HS-5 (cell line): ENCODE results near the gene RALGAPA2.

Experiments used
- DNase-seq: peaks from one replicate; pipeline ENCODE4 v3.0.0-alpha.2; 2012; ENCODE audit warnings: low read depth

The RALGAPA2 gene

DNA sequence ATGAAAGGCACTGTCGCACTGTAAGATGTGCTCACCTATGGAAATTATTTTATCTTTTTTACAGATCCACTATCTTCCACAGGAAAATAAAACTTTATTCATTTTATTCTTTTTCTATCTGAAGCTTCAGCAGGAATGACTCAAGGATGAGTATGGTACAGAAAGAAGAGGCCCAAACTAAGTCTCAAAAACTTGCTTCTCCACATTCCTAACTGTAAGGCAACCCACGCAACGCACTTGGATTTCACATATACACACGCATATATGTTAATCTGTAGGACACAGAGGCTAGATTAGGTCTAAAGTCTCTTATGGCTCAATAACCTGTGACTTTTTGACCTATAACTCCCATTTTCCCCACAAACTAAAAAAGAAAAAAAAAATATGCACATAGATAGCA, 81.9 kb downstream of the RALGAPA2 start:
- DNase-seq = no peak

DNA sequence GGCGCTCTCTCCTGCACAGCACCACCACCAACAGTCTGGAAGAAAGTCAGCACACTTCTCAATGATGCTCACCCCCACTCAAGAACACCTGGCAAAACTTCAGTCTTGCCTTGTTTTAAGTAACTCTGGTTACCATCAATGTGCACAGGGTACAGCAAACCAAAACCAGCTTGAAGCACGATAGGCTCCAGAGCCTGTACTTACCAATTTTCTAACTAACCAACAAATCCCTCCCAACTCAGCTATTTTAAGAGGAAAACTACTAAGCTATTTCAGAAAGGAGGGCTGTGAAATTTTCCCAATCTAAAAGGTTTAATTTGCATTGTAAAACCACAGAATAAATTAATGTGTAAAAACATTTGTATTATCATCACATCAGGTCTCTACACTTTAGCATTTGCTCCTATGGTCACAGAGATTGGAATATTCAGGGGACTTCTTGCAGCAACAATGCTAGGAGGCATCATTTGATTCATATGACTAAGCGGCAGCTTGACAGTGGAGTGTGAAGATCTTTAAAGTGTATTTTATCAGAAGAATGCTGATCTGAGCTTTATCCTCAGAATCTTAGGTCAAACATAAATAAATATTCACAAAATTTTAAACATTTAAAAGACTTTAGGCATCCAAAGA, 82.8 kb downstream of the RALGAPA2 start:
- DNase-seq = no peak

DNA sequence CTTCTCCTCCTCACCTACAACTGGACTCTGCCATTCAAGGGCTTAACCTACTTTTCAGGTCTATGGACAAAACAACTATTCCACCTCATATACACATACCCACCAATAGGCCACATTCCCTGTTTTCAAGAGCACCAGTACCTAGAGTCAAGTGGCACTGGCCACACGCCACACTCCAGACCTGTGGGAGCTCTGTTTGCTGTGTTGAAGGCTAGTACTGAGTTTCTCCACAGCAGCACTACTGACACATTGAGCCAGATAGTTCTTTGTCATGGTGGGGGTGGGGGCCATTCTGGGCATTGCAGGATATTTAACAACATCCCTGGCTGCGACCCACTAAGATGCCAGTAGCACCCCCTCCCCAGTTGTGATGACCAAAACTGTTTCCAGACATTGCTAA, 84.1 kb downstream of the RALGAPA2 start:
- no peak for DNase-seq

DNA sequence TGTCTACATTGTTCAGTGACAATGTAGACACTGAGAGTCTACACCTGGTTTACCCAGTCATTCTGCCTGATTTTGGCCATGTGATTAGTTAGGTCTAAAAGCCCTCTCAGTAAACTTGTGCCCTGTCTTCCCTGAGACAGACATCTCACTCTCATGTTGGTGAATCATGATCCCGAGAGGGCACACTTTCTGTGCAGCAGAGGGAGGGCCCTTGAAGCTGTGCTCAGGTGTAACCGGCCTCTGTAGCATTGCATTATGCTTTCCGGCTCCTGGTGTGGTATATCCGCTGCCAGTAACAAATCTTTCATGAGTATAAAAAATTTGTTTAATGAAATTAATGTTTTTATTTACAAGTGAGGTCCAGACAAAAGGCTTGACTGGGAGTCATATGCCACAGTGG, 85.0 kb downstream of the RALGAPA2 start:
- DNase-seq = no peak

DNA sequence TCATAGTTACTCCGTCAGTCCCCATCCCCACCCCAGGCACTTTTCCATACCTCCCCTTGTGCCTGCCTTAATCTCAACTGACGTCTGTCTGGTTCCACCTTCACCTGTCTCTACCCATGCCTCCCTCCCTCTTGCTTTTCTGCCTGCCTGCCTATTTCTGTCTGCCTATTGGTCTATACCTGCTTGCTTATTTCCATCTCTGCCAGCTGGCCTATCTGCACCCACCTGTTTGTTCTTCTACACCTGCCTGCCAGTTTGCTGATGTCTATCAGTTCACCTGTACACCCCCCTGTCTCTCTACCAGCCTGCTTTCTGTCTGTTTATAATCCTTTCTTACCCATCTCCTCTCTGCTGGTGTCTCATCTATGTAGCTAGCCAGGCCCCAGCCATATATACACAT, 87.5 kb downstream of the RALGAPA2 start:
- no peak for DNase-seq

DNA sequence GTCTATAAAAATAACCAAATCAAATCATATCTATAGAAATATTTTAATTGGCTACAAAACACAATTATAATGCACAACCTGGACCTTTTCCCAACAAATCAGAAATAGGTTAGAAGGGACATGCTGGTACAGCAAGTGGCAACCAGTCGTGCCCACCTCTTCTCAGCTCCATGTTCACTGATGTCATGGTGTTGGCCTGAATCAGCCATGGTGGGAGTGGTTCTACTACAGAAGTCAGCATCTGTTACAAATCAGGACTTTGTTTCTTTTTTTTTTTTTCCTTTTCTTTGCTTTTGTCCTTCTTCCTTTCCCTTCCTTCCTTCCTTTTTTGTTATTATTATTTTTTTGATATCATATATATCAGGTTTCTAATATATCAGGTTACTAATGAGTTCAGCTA, 91.2 kb downstream of the RALGAPA2 start:
- no peak for DNase-seq

DNA sequence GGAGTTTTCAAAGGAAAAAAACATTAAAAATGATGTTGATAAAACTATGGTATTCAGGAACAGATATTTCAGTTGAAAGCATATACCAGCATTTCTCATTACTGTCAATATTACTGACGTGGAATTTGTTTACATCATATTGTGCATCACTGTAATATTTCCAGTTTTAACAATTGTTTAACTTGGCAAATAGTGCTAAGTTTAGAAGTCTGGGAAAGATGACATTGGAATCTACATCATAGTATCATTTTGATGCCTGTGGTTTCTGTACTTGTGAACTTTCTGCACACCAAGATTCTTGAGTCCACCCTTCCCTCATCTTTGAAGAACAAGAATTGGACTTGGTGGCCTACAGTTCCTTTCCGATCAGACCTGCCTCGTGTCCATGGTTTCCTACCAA, 98.1 kb downstream of the RALGAPA2 start:
- DNase-seq = no peak

DNA sequence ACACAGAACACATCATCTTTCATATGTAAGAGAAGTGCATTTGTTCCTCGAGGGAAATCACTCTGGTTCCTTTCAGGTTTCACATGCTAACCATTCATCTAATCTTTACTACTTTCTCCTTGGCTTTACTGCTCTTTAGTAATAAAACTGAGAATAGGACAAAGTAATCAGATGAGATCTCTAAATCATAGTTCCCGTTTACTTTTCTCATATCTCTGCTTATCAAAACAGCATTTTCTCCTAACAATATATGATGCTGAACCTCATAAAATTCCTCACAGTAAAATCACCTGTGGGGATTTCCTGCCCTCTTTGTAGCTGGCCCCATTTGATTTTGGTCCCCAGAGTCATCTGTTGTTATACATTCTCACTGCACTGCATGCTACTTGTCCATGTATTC, 100.2 kb downstream of the RALGAPA2 start:
- DNase-seq = no peak

DNA sequence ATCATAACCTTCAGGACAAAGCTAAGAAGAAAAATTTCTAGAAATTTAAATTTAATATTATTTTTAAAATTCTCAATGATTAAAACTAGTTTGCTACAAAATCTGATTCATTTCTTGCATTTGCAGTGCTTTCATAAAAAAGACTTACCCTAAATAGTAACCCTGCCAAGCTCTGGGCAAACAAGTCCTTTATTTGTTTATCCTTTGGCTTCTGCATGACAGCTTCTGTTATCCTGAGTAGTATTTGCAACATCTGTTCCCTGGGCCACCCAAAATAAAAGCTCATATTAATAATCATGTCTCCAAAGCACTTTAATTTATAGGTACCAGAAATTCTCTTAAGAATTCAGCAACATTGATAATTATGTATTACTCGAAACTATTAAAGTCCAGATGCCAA, 101.3 kb downstream of the RALGAPA2 start:
- no peak for DNase-seq

DNA sequence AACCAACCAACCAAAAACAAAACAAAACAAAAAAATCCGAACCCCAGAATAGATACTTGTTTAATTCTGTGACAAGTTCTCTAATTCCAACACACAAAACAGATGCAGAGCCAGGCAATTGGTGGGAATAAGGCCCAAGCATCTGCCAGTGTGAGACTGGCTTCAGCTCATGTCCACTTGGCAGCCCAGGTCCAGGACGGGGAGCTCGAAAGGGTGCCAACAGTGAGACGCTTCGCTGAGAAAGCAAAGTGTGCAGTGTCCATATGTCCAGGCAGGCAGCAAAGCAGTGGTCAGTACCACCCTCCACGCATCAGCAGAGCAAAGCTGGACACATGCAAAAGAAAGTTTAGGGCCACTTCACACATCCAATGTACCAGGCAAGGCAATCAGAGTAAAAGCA, 102.9 kb downstream of the RALGAPA2 start:
- no peak for DNase-seq

DNA sequence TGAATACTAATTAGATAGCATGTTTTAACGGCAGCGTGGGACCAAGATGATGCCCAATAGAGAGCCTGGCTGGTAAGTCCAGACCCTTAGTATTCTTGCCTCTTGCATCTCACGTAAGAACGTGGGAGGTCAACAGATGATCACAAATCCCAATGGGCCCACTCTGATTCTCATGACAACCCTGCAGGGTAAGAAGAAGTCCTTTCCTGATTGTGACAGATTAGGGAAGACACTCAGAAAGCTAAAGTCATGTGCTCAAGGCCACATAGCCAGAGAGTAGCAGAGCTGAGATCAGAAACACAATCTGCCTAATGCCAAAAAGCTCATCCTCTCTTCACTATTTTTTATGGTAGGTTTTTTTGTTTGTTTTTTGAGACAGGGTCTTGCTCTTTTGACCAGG, 103.8 kb downstream of the RALGAPA2 start:
- DNase-seq = no peak

DNA sequence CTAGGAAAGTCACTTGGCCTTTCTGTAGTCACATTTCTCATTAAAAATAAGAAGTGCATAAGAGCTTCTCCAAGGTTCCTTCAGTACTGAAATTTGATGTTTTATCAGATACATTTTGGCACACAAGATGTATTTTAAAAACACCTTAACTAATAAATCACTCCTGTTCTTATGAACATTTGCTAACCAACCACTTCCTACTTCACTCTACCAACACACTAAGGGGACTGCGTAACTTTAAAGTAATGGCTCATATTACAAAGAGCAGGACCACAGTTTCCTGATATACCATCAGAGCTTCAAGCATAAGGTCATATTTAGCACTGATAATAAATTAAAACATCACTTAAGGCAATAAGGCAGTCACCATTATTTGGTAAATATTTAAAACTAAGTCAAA, 104.4 kb downstream of the RALGAPA2 start:
- DNase-seq = no peak

DNA sequence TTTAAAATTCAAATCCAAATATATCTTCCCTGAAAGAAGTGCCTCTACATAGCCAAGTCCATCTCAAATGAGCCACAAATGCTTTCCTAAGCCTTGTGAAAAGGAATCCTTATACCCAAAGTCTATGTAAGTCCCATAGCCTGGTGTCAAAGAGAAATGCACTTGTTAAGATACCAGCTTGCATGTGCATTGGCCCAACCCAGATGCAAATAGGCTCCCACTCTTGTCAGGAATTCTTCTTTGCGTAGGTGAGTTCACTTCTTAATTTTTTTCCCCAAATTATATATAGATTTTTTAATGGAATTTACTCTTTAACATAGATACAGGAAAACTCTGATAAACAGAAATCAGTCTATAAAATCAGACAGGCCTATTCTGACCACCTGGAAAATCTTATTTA, 105.6 kb downstream of the RALGAPA2 start:
- no peak for DNase-seq

DNA sequence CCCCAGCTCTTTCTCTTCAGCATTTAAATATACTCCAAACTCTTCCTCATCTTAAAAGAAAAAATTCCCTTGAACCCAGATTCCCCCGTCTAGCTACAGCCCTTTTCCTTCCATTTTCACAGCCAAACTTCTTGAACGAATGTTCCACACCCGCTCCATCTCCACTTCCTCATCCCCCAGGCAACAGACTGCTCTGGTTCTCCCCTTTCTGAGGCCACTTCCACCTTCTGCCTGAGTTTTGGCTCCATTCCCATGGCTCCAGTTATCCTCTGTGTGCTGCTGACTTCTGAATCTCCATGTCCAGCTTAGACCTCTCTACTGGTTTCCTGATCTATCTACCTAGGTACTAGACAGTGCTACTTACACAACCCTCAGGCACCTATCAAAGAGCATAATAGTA, 106.4 kb downstream of the RALGAPA2 start:
- no peak for DNase-seq

DNA sequence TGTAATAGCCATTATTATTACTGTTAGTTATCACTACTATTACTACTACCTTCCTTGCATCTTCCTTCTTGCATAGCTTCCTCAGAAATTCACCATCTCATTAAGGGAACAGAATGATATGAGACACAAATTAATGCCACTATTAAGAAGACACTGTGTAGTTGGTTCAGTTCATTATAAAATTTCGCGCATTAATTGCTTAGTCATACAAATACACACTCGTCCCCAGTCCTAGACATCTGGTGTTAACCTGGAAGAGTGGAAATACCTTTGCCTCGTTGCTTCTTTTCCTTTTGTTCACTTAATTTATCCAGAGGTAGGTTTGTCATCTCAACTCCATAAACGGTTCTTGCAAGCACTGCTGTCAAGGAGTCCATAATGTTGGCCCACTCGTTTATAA, 107.5 kb downstream of the RALGAPA2 start:
- DNase-seq = no peak

DNA sequence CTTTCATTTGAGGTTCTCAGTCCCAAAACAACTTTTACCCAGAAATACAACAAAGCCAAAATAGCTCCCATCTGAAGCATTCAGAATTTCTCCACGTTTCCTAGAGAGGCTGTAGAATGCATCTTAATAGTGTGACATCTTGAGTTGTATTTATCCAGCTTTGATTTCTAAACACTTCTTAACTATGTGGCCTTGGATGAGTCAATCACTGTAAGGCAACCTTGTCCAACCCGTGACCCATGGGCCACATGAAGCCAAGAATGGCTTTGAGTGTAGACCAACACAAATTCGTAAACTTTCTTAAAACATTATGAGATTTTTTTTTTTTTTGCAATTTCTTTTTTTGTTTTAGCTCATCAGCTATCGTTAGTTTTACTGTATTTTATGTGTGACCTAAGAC, 108.1 kb downstream of the RALGAPA2 start:
- no peak for DNase-seq

DNA sequence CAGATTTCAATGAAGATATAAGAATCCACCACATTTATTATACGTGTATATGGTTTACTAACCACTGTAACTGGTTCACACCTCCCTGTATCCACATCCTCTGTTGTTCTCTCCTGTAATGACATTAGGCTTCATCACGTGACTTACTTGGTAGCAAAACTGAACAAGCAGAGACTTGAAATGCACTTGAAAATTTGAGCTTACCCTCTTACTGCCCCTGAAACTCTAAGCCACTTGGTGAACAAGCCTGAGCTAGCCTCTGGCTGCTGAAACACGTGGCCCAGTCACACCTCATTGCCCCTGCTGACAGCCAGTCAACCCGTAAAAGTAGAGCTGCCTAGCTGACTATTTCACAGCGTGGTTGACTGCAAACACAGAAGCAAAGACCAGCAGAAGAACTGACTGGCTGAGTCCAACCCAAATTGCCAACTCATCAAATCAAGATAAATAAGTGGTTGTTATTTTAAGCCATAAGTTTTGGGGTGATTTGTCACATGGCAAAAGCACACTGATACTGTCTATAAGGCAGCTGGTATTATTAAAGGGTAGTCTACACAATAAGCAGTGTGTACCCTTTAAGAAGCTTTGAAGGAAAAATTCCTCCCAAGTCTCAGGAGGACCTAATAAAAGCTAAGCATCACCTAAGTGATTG, 109.0 kb downstream of the RALGAPA2 start:
- no peak for DNase-seq

DNA sequence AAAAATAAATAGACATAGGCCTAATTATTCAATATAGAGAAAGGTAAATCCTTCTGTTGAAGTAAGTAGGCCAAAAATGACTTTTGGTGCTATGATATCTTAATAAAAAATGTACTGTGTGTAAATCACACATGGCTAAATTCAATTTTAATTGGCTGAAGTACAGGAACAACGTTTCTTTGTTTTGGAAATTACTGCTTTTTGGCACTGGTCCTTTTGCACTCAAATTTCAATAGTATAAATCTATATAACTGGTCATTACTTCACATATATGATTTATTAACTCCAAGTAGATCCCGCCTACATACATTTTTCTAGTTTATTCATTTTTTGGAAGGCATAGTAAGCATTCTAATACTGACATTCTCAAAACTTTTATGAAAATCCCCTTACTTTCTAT, 114.5 kb downstream of the RALGAPA2 start:
- DNase-seq = no peak

DNA sequence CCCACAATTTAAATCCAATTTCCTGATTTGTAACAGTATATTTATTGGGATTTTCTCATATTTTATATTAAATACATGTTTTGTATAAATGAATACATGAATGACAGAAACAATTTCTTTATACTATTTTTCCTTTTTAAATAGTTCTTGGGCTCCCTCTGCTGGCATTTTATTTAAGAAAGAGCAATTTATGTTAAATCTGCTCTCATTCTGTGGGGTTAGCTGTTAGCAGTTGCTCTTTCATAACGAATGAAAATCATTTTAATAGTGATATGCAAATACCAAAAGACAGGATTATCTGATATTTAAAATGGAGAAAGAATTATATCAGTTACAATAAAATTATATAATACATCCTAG, 118.3 kb downstream of the RALGAPA2 start:
- no peak for DNase-seq

DNA sequence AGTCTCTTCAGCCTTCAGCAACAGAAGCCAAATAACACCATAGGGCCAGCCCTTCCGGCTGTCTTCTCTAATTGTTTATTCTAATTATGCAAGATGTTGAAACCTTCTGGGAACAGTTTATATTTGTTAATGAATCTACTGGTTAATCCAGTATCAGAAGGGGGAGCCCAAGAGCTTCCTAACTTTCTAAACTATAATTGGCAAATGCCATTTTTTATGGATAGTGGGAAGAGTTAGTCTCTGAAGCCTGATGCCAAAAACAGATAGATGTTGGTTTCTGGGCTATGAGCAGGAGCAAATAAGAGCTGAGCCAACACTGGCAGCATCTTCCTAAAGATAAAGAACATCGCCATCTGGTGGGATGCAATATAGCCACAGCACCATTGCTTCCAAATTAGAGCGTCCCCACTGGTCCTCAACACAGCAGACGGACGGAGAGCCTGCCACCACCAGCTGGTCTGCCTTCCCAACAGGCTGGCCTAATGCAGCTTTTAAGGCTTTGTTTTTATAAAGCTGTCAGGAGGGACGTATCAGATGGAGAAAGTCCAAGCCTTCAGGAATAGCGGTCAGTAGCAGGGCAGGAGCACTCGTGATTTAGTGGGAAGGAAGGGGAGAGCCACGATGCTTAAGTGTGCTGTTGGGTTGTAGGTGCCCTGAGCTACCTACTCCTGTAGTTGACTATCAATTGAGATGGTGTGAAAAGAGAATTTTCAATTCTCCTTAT, 118.8 kb downstream of the RALGAPA2 start:
- no peak for DNase-seq

DNA sequence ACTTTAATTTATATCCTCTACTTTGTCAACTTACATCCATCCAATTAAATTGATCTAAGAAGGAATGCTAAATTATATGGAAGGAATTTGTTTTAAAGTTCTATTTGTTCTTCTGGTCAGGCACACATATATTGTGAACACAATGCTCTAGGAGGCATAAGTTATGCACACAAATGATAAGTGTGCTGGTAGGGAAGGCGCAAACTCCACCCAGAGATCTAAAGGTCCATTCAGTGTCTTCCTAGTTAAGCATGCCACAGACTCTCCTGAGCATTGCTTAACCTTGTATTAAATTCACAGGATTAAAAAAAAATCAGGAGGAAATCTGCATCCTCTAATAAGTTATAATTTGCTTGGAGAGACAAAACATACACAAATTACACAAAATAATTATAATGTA, 127.3 kb downstream of the RALGAPA2 start:
- no peak for DNase-seq

DNA sequence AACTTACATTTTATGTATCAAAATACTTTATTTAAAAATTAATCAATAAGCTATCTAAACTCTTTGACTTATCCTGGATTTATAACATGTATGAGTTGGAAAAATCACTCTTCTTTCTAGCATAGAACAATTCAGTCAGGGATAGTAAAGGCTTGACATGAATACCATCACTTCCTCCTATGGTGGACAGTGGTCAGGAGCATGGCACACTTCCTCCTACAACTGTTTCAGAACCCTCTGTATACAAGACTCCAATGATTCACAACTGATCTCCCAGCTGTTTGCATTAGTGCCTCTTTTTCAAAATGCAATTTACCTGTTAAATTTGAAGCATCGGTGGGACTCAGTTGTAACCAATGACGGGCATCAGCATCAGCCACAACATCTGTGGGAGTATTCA, 129.7 kb downstream of the RALGAPA2 start:
- DNase-seq = no peak

DNA sequence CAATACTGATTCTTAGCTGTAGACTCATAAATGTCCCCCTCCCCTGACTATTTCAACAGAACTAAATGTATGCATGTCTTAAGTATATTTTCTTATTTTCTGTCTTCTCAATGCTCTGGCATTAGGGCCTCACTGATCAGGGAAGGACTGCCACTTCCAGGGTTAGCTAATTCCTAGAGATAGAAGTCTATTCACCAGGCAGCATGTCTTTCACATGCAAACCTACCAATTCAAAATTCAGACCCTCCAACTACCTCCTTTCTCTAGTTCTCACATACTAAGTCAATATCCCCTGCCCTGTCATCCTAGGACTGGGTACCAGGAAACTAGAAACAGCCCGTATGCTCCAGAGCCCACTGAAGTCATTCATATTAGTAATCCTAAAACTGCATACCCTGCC, 132.3 kb downstream of the RALGAPA2 start:
- no peak for DNase-seq

DNA sequence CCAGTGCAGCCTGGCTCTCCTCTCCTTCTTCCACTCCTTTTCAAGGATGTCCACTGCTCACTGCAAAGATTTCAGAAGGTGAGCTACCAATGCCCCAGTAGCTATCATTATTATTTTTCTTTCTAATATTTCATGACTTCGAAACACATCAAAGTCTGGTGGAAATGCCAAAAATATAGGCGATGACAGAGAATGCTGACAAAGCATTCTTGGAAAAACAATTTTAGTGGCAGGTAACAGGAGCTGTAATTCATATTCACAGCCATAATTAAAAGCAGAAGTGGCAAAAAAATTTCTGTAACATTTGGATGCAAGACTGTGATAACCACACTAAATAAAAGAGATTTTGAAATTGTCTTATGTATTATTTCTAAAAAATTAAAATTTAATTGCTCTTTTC, 133.6 kb downstream of the RALGAPA2 start:
- DNase-seq = no peak
